ENCODE results near the gene ZSWIM3.

ZSWIM3 gene

GRCh38 chr20:45910670-45911485 lies 53.5 kb downstream of the ZSWIM3 start:
- DNase-seq (ENCODE audit: low spot score): peak; percentile 86

- peak; percentile 62 for DNase-seq (ENCODE audit: low spot score)
These were observed 54.3 kb downstream of the ZSWIM3 start, which contains the start of gene PLTP for GRCh38 chr20:45911486-45912343. Gene PLTP, minus strand, starts transcription at chr20:45912155. Its CDS starts 703 bp downstream, at chr20:45911452.

- no peak for DNase-seq (ENCODE audit: low spot score)
These were observed 54.9 kb downstream of the ZSWIM3 start for GRCh38 chr20:45912344-45912682.

- DNase-seq (ENCODE audit: low spot score): no peak
These were observed 55.7 kb downstream of the ZSWIM3 start for GRCh38 chr20:45913116-45913515.

- DNase-seq (ENCODE audit: low spot score): no peak
These were observed 60.4 kb downstream of the ZSWIM3 start for GRCh38 chr20:45917790-45918141.

- DNase-seq (ENCODE audit: low spot score): no peak
These were observed 60.8 kb downstream of the ZSWIM3 start for GRCh38 chr20:45918182-45918737.

- DNase-seq (ENCODE audit: low spot score): no peak
These were observed 61.5 kb downstream of the ZSWIM3 start for GRCh38 chr20:45918779-45919537.

GRCh38 chr20:45919542-45920399 lies 62.4 kb downstream of the ZSWIM3 start:
- DNase-seq (ENCODE audit: low spot score): no peak

- no peak for DNase-seq (ENCODE audit: low spot score)
These were observed 63.3 kb downstream of the ZSWIM3 start for GRCh38 chr20:45920462-45921336.

GRCh38 chr20:45921337-45922189 lies 64.1 kb downstream of the ZSWIM3 start:
- DNase-seq (ENCODE audit: low spot score): no peak

- peak; percentile 47 for DNase-seq (ENCODE audit: low spot score)
These were observed 67.2 kb downstream of the ZSWIM3 start for GRCh38 chr20:45924391-45925261.

- no peak for DNase-seq (ENCODE audit: low spot score)
These were observed 68.5 kb downstream of the ZSWIM3 start for GRCh38 chr20:45925821-45926506.

- DNase-seq (ENCODE audit: low spot score): no peak
These were observed 69.3 kb downstream of the ZSWIM3 start for GRCh38 chr20:45926731-45927070.

- no peak for DNase-seq (ENCODE audit: low spot score)
These were observed 69.9 kb downstream of the ZSWIM3 start for GRCh38 chr20:45927071-45927878.
